Measurements from ENCODE around the gene MAN1C1.

MAN1C1 gene

GRCh38 chr1:25644962-25645361 lies 28.4 kb downstream of the MAN1C1 start:
- no peak for TF ChIP-seq CTCF (conservative IDR thresholded peaks at IDR 0.05)
- TF ChIP-seq ZFX (IDR thresholded peaks at IDR 0.05): no peak
- H3K27ac ChIP-seq: no peak overlapping the region

- TF ChIP-seq CTCF (conservative IDR thresholded peaks at IDR 0.05): no peak
- TF ChIP-seq ZFX (IDR thresholded peaks at IDR 0.05): no peak
Measured at GRCh38 chr1:25645637-25646400, 29.2 kb downstream of the MAN1C1 start.

GRCh38 chr1:25647106-25647505 lies 30.5 kb downstream of the MAN1C1 start:
- H3K27ac ChIP-seq: no peak overlapping the region
- TF ChIP-seq CTCF (conservative IDR thresholded peaks at IDR 0.05) (no peak), ZFX (IDR thresholded peaks at IDR 0.05) (no peak)

More at GRCh38 chr1:25645637-25646400, 29.2 kb downstream of the MAN1C1 start:
- H3K27ac ChIP-seq: no peak overlapping the region

GRCh38 chr1:25647863-25648262 lies 31.3 kb downstream of the MAN1C1 start:
- no peak overlapping the region for H3K27ac ChIP-seq
- TF ChIP-seq ZFX (IDR thresholded peaks at IDR 0.05) (no peak), CTCF (conservative IDR thresholded peaks at IDR 0.05) (no peak)

- H3K27ac ChIP-seq: no peak overlapping the region
- TF ChIP-seq CTCF (conservative IDR thresholded peaks at IDR 0.05) (no peak), ZFX (IDR thresholded peaks at IDR 0.05) (no peak)
Measured at GRCh38 chr1:25648681-25649440, 32.3 kb downstream of the MAN1C1 start.

- TF ChIP-seq ZFX (IDR thresholded peaks at IDR 0.05): no peak
- no peak for TF ChIP-seq CTCF (conservative IDR thresholded peaks at IDR 0.05)
- H3K27ac ChIP-seq: no peak overlapping the region
Measured at GRCh38 chr1:25649505-25650288, 33.1 kb downstream of the MAN1C1 start.

GRCh38 chr1:25650289-25650576 lies 33.6 kb downstream of the MAN1C1 start:
- TF ChIP-seq CTCF (conservative IDR thresholded peaks at IDR 0.05) (no peak), ZFX (IDR thresholded peaks at IDR 0.05) (no peak)
- H3K27ac ChIP-seq: no peak overlapping the region

Measured in C4-2B (cell line).